Gastroesophageal sphincter (tissue), 3 donors: ENCODE measurements around the gene PSME3IP1.

Experiments
- CTCF ChIP-seq, 4 experiments: fragments of 200-600 bp in 2 of 4; fragments of 450-650 bp in 2 of 4; sonication (generic) in 1 of 4; IDR thresholded peaks; one replicate each; pipeline ENCODE4 v1.5.1; 2017 to 2019; ENCODE audit warnings: antibody characterized with exemption in 4 of 4, mild to moderate bottlenecking in 2 of 4, moderate library complexity in 2 of 4
- POLR2A ChIP-seq, 2 donors: fragments of 450-650 bp; IDR thresholded peaks; one replicate each; pipeline ENCODE4 v1.6.1; 2017; ENCODE audit warnings: antibody characterized with exemption in 2 of 2, mild to moderate bottlenecking in 2 of 2, moderate library complexity in 1 of 2

GRCh38 chr16:57226701-57227621, 41.1 kb upstream of the PSME3IP1 start:
- no peak for TF ChIP-seq CTCF (IDR thresholded peaks at IDR 0.05)
- no peak for TF ChIP-seq POLR2A (IDR thresholded peaks at IDR 0.05)
